ENCODE measurements around the gene ARF1. TPM values are rescaled to one million over a fixed set of nuclear protein-coding genes. Genes with fewer than 3 reads are reported as not detected.

The ARF1 gene
- total and polyA plus RNA-seq, 2 of the 13 experiments (the other 11 are each of a cell fraction or from before 2014, with no cell fraction given), result 186 to 327 TPM

DNA sequence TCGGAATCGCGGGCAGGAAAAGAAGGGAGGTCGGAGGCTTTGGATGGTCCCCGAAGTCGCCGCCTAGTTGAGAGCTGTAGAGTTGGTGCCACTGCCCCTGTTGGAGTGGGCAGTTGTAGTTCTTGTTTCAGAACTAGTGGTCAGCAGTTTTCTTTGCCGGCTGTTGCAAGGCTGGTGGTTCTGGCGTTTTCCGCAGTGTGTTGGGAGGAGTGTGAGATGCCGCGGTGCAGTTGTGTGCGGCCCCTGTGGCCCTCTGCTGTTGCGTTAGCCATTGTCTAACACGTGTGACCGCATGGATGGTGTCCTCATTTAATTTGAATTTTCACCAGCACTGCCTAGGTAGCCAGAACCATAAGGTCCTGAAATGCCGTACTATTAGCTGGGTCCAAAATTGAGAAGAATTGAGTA lies 1.4 kb downstream of the ARF1 start:
- POLR2A ChIA-PET, result interaction anchor here (1.0 to 2.1 kb wide), 7 partner anchors 8 to 296 kb away, joined by 3 to 10 read pairs (median 4); partner anchors contain the start of genes IBA57 and MRPL55
- Histone ChIP-seq H3K9me3 (ENCODE audit: low read length) (no peaks in the 10 kb centered on the region), H3K27me3 (ENCODE audit: control insufficient read depth in 1 of 2, insufficient read depth in 2 of 2, low read length in 2 of 2) (no peaks in the 10 kb centered on the region; a peak in 1 of 5 replicates), H3K79me2 (ENCODE audit: insufficient read depth, low read length) (peaks cover 75% of the 10 kb centered on the region), H2AFZ (ENCODE audit: low read length) (no peak overlapping the region), H3K27ac (ENCODE audit: extremely low read length, insufficient read depth, low read length) (peak overlapping the region; percentile 86), H3K4me3 (replicated peaks in 1 of 3; ENCODE audit: insufficient read depth in 1 of 3, low read depth in 2 of 3, low read length in 3 of 3) (peak overlapping the region; percentile 82 to 100 (median 85)), H3K9ac (ENCODE audit: insufficient read depth, low read depth, low read length) (peak overlapping the region; percentile 100), H3K4me1 (ENCODE audit: insufficient read depth, low read length) (peaks cover 56% of the 10 kb centered on the region), H3K36me3 (replicated peaks in 1 of 2; ENCODE audit: control insufficient read depth in 1 of 2, insufficient read depth in 2 of 2, low read length in 2 of 2) (peaks cover 6 to 24% of the 10 kb centered on the region in 2 experiments), H4K20me1 (ENCODE audit: insufficient read depth, low read length) (peaks cover 56% of the 10 kb centered on the region), H3K4me2 (ENCODE audit: low read depth, low read length) (peak overlapping the region; percentile 91)
- intact Hi-C loops (cut with micrococcal nuclease; ENCODE audit: unreplicated experiment) (loop anchor here (10.0 kb wide), 1 partner anchor 1149 kb away; no protein-coding TSS in a partner anchor), in situ Hi-C loops (cut with HindIII; ENCODE audit: extremely low pct_ligation_motif_present, low pct_unique_long_range_greater_than_20kb) (no loop called here)
- 2% methylated on average over 12 of the region's 17 CpGs for WGBS (ENCODE audit: low lambda C conversion rate)
- ATAC-seq, result no peak
- DNase-seq (ENCODE audit: low spot score), result no peak
- no peak for FAIRE-seq
- no TSS peak for BruUV-seq (replicated peaks)
- CTCF ChIA-PET (ENCODE audit: low intra/inter-chr PET ratio, low total read pairs), result no interaction called here
- TF ChIP-seq, protein P1, sequence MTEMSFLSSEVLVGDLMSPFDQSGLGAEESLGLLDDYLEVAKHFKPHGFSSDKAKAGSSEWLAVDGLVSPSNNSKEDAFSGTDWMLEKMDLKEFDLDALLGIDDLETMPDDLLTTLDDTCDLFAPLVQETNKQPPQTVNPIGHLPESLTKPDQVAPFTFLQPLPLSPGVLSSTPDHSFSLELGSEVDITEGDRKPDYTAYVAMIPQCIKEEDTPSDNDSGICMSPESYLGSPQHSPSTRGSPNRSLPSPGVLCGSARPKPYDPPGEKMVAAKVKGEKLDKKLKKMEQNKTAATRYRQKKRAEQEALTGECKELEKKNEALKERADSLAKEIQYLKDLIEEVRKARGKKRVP (CRISPR knock-in tag; IDR thresholded peaks at IDR 0.05), result 0 out of 4 replicates have a peak, but pooled peaks of 1 of the 2 experiments have one; percentile 18
- TF ChIP-seq ZNF136 (CRISPR knock-in tag; IDR thresholded peaks at IDR 0.05; ENCODE audit: low read depth), result 0 out of 2 replicates have a peak, but pooled peaks have one; percentile 34
- no peak for TF ChIP-seq STAG1 (CRISPR knock-in tag; IDR thresholded peaks at IDR 0.05)
- TF ChIP-seq, protein P2, sequence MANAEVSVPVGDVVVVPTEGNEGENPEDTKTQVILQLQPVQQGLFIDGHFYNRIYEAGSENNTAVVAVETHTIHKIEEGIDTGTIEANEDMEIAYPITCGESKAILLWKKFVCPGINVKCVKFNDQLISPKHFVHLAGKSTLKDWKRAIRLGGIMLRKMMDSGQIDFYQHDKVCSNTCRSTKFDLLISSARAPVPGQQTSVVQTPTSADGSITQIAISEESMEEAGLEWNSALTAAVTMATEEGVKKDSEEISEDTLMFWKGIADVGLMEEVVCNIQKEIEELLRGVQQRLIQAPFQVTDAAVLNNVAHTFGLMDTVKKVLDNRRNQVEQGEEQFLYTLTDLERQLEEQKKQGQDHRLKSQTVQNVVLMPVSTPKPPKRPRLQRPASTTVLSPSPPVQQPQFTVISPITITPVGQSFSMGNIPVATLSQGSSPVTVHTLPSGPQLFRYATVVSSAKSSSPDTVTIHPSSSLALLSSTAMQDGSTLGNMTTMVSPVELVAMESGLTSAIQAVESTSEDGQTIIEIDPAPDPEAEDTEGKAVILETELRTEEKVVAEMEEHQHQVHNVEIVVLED (CRISPR knock-in tag; IDR thresholded peaks at IDR 0.05; ENCODE audit: borderline replicate concordance), result peak; percentile 40; the same call in 1 of the 2 replicates
- no peak for TF ChIP-seq ZFP36L2 (CRISPR knock-in tag; IDR thresholded peaks at IDR 0.05)
- no peak for TF ChIP-seq KAT2B (IDR thresholded peaks at IDR 0.05; ENCODE audit: borderline replicate concordance, low read depth, low read length)
- peak; percentile 75; the same call in 1 of the 2 replicates for TF ChIP-seq MTF2 (CRISPR knock-in tag; IDR thresholded peaks at IDR 0.05; ENCODE audit: borderline replicate concordance)
- no peak for TF ChIP-seq ZFP37 (CRISPR knock-in tag; IDR thresholded peaks at IDR 0.05; ENCODE audit: borderline replicate concordance)
- TF ChIP-seq ZNF143 (CRISPR knock-in tag; IDR thresholded peaks at IDR 0.05), result 0 out of 2 replicates have a peak, but pooled peaks have one; percentile 9
- TF ChIP-seq, protein P3, sequence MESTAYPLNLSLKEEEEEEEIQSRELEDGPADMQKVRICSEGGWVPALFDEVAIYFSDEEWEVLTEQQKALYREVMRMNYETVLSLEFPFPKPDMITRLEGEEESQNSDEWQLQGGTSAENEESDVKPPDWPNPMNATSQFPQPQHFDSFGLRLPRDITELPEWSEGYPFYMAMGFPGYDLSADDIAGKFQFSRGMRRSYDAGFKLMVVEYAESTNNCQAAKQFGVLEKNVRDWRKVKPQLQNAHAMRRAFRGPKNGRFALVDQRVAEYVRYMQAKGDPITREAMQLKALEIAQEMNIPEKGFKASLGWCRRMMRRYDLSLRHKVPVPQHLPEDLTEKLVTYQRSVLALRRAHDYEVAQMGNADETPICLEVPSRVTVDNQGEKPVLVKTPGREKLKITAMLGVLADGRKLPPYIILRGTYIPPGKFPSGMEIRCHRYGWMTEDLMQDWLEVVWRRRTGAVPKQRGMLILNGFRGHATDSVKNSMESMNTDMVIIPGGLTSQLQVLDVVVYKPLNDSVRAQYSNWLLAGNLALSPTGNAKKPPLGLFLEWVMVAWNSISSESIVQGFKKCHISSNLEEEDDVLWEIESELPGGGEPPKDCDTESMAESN (CRISPR knock-in tag; conservative IDR thresholded peaks at IDR 0.05), result 0 out of 2 replicates have a peak, but pooled peaks have one; percentile 1
- TF ChIP-seq, protein P4, sequence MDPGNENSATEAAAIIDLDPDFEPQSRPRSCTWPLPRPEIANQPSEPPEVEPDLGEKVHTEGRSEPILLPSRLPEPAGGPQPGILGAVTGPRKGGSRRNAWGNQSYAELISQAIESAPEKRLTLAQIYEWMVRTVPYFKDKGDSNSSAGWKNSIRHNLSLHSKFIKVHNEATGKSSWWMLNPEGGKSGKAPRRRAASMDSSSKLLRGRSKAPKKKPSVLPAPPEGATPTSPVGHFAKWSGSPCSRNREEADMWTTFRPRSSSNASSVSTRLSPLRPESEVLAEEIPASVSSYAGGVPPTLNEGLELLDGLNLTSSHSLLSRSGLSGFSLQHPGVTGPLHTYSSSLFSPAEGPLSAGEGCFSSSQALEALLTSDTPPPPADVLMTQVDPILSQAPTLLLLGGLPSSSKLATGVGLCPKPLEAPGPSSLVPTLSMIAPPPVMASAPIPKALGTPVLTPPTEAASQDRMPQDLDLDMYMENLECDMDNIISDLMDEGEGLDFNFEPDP (CRISPR knock-in tag; conservative IDR thresholded peaks at IDR 0.05), result 0 out of 2 replicates have a peak, but pooled peaks have one; percentile 31
- peak; percentile 8; the same call in 1 of the 2 replicates for TF ChIP-seq ZNF501 (CRISPR knock-in tag; IDR thresholded peaks at IDR 0.05)
- TF ChIP-seq MLLT10 (CRISPR knock-in tag; IDR thresholded peaks at IDR 0.05), result peak; percentile 85
- TF ChIP-seq U2AF1 (optimal IDR thresholded peaks at IDR 0.05; ENCODE audit: low read depth, low read length), result no peak
- TF ChIP-seq, protein P5, sequence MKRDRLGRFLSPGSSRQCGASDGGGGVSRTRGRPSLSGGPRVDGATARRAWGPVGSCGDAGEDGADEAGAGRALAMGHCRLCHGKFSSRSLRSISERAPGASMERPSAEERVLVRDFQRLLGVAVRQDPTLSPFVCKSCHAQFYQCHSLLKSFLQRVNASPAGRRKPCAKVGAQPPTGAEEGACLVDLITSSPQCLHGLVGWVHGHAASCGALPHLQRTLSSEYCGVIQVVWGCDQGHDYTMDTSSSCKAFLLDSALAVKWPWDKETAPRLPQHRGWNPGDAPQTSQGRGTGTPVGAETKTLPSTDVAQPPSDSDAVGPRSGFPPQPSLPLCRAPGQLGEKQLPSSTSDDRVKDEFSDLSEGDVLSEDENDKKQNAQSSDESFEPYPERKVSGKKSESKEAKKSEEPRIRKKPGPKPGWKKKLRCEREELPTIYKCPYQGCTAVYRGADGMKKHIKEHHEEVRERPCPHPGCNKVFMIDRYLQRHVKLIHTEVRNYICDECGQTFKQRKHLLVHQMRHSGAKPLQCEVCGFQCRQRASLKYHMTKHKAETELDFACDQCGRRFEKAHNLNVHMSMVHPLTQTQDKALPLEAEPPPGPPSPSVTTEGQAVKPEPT (CRISPR knock-in tag; IDR thresholded peaks at IDR 0.05; ENCODE audit: low read depth), result no peak
